ENCODE results near the gene CLIC6.
A peak's percentile ranks its signal among the peaks of the same experiment; 100 is the strongest.

CLIC6 gene

DNA sequence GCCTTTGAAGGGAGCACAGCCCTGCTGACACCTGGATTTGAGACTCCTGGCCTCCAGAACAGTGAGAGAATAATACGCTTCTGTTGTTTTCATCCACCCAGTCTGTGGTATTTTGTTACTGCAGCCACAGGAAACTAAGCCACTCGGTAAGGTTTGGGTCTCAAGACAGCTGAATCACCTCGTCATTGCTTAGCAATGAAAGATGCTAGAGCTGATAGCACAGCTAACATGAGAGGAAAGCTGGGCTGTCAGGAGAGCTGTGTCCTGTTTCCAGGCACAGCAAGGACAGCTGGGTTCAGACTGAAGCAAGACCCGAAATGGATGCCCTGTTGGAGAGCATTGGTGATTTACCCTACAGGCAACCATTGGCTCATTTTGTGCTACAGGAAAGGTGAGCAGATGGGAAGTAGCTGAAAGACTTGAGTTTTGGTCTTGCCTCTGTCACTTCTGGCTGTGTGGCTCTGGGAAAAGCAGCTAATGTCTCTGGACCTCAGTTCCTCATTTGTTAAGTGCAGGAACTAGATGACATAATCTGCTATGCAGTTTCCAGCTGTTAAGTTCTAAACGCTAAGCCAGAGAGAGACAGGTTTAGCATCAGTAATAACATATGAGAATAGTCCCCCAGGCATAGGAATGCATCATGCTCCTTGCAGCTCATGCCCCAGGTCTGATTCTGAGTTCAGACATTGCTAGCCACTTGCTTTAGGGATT is 58.0 kb downstream of the CLIC6 start:
- TF ChIP-seq TCF4 (CRISPR knock-in tag; IDR thresholded peaks at IDR 0.05; ENCODE audit: borderline replicate concordance) (no peak), ZNF70 (CRISPR knock-in tag; IDR thresholded peaks at IDR 0.05) (no peak), ZNF565 (CRISPR knock-in tag; conservative IDR thresholded peaks at IDR 0.05; ENCODE audit: low read depth) (no peak)

DNA sequence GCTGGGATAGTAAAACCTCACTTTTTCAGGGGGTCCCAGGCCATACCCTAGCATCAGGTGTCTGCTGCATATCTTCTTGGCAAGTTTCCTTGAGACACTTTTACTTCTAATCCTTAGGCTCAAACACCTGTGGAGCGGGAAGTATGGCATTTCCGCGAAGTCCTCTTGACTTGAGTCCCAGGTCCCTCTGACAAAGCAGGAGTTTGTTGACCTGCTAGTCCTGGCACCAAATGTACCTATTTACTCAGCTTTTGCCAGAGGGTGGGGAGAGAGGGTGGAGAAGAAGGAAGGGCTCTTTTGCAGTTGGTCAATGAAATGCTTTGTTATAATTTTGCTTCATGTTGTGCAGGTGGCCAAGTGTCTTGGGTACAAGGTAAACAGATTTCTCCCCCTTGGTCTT is 59.7 kb downstream of the CLIC6 start:
- no peak for ATAC-seq
- TF ChIP-seq, protein P1, sequence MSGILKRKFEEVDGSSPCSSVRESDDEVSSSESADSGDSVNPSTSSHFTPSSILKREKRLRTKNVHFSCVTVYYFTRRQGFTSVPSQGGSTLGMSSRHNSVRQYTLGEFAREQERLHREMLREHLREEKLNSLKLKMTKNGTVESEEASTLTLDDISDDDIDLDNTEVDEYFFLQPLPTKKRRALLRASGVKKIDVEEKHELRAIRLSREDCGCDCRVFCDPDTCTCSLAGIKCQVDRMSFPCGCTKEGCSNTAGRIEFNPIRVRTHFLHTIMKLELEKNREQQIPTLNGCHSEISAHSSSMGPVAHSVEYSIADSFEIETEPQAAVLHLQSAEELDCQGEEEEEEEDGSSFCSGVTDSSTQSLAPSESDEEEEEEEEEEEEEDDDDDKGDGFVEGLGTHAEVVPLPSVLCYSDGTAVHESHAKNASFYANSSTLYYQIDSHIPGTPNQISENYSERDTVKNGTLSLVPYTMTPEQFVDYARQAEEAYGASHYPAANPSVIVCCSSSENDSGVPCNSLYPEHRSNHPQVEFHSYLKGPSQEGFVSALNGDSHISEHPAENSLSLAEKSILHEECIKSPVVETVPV (CRISPR knock-in tag; IDR thresholded peaks at IDR 0.05), result no peak
- TF ChIP-seq PPARA (CRISPR knock-in tag; IDR thresholded peaks at IDR 0.05; ENCODE audit: borderline replicate concordance), result no peak
- TF ChIP-seq ZNF565 (CRISPR knock-in tag; conservative IDR thresholded peaks at IDR 0.05; ENCODE audit: low read depth), result no peak
- no peak for TF ChIP-seq ISL1 (CRISPR knock-in tag; IDR thresholded peaks at IDR 0.05)
- TF ChIP-seq ZNF70 (CRISPR knock-in tag; IDR thresholded peaks at IDR 0.05), result no peak
- no peak for TF ChIP-seq ZNF8 (CRISPR knock-in tag; IDR thresholded peaks at IDR 0.05)
- no peak for TF ChIP-seq RARB (CRISPR knock-in tag; IDR thresholded peaks at IDR 0.05)
- TF ChIP-seq ESRRG (CRISPR knock-in tag; IDR thresholded peaks at IDR 0.05), result no peak
- TF ChIP-seq ZFP30 (CRISPR knock-in tag; IDR thresholded peaks at IDR 0.05), result no peak

More for the DNA sequence above, 58.0 kb downstream of the CLIC6 start:
- peak; percentile 37; the same call in 1 of the 3 replicates for ATAC-seq

DNA sequence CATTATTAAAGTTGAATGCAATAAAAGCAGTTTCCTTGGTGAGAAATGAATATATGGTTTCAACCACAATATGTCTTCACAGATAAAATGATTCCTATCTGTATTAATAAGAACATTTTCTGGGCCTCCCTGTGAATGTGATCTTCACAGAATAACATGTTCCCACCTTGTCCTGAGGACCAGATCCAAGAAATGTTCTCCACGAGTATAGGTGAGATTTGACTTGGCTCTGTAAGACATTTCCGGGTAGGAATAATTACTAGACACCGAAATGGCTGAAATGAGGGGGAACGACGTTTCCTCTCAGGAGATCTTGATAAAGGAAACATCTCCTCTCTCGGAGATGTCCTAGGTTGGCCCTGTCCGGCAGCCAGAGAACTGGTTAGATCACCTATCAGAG is 61.4 kb downstream of the CLIC6 start:
- no peak for ATAC-seq
- TF ChIP-seq ARNTL (CRISPR knock-in tag; IDR thresholded peaks at IDR 0.05; ENCODE audit: borderline replicate concordance, low read depth) (no peak), ZNF70 (CRISPR knock-in tag; IDR thresholded peaks at IDR 0.05) (no peak), ZNF8 (CRISPR knock-in tag; IDR thresholded peaks at IDR 0.05) (no peak), ZNF565 (CRISPR knock-in tag; conservative IDR thresholded peaks at IDR 0.05; ENCODE audit: low read depth) (no peak), ZC3H10 (CRISPR knock-in tag; IDR thresholded peaks at IDR 0.05) (no peak), PPARA (CRISPR knock-in tag; IDR thresholded peaks at IDR 0.05; ENCODE audit: borderline replicate concordance) (no peak), ISL1 (CRISPR knock-in tag; IDR thresholded peaks at IDR 0.05) (no peak), ZFP3 (CRISPR knock-in tag; IDR thresholded peaks at IDR 0.05) (no peak), SNAI2 (CRISPR knock-in tag; IDR thresholded peaks at IDR 0.05) (no peak), OSR1 (CRISPR knock-in tag; IDR thresholded peaks at IDR 0.05) (no peak), BACH2 (CRISPR knock-in tag; IDR thresholded peaks at IDR 0.05; ENCODE audit: borderline replicate concordance) (no peak), GLIS3 (CRISPR knock-in tag; IDR thresholded peaks at IDR 0.05) (no peak), TCF4 (CRISPR knock-in tag; IDR thresholded peaks at IDR 0.05; ENCODE audit: borderline replicate concordance) (no peak), CSDC2 (CRISPR knock-in tag; IDR thresholded peaks at IDR 0.05) (no peak), ESRRG (CRISPR knock-in tag; IDR thresholded peaks at IDR 0.05) (no peak), TOX (CRISPR knock-in tag; IDR thresholded peaks at IDR 0.05; ENCODE audit: borderline replicate concordance) (no peak)
- TF ChIP-seq, protein P2, sequence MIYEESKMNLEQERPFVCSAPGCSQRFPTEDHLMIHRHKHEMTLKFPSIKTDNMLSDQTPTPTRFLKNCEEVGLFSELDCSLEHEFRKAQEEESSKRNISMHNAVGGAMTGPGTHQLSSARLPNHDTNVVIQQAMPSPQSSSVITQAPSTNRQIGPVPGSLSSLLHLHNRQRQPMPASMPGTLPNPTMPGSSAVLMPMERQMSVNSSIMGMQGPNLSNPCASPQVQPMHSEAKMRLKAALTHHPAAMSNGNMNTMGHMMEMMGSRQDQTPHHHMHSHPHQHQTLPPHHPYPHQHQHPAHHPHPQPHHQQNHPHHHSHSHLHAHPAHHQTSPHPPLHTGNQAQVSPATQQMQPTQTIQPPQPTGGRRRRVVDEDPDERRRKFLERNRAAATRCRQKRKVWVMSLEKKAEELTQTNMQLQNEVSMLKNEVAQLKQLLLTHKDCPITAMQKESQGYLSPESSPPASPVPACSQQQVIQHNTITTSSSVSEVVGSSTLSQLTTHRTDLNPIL (CRISPR knock-in tag; IDR thresholded peaks at IDR 0.05; ENCODE audit: low read depth), result no peak
- TF ChIP-seq, protein P3, sequence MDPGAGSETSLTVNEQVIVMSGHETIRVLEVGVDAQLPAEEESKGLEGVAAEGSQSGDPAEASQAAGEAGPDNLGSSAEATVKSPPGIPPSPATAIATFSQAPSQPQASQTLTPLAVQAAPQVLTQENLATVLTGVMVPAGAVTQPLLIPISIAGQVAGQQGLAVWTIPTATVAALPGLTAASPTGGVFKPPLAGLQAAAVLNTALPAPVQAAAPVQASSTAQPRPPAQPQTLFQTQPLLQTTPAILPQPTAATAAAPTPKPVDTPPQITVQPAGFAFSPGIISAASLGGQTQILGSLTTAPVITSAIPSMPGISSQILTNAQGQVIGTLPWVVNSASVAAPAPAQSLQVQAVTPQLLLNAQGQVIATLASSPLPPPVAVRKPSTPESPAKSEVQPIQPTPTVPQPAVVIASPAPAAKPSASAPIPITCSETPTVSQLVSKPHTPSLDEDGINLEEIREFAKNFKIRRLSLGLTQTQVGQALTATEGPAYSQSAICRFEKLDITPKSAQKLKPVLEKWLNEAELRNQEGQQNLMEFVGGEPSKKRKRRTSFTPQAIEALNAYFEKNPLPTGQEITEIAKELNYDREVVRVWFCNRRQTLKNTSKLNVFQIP (CRISPR knock-in tag; IDR thresholded peaks at IDR 0.05; ENCODE audit: borderline replicate concordance, low read depth), result no peak
- TF ChIP-seq, protein P4, sequence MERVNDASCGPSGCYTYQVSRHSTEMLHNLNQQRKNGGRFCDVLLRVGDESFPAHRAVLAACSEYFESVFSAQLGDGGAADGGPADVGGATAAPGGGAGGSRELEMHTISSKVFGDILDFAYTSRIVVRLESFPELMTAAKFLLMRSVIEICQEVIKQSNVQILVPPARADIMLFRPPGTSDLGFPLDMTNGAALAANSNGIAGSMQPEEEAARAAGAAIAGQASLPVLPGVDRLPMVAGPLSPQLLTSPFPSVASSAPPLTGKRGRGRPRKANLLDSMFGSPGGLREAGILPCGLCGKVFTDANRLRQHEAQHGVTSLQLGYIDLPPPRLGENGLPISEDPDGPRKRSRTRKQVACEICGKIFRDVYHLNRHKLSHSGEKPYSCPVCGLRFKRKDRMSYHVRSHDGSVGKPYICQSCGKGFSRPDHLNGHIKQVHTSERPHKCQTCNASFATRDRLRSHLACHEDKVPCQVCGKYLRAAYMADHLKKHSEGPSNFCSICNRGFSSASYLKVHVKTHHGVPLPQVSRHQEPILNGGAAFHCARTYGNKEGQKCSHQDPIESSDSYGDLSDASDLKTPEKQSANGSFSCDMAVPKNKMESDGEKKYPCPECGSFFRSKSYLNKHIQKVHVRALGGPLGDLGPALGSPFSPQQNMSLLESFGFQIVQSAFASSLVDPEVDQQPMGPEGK (CRISPR knock-in tag; IDR thresholded peaks at IDR 0.05; ENCODE audit: borderline replicate concordance), result no peak
